Ovary (tissue), 9 donors: ENCODE data around the gene EXD3. TPM values are rescaled to one million over a fixed set of nuclear protein-coding genes. Genes with fewer than 3 reads are reported as not detected.
A peak's percentile ranks its signal among the peaks of the same experiment; 100 is the strongest.

Source experiments
- DNase-seq, 5 donors: peaks; one replicate each; pipeline ENCODE4 v3.0.0-alpha.2; 2019 to 2020
- H3K27ac ChIP-seq, 2 donors: fragments of 200-600 bp; one replicate each; pipeline versions ENCODE4 v1.5.1 to v1.8.0; 2019 to 2022
- H3K27me3 ChIP-seq: fragments of 200-600 bp; one replicate; pipeline ENCODE4 v1.8.0; 2022
- H3K36me3 ChIP-seq: fragments of 200-600 bp; sonication (generic); one replicate; pipeline ENCODE4 v1.5.1; 2019
- H3K4me1 ChIP-seq: one replicate; pipeline ENCODE4 v1.8.1; 2013; ENCODE audit warnings: mild to moderate bottlenecking, moderate library complexity; ENCODE audit not compliant: insufficient read depth
- H3K4me3 ChIP-seq: fragments of 200-600 bp; sonication (generic); one replicate; pipeline ENCODE4 v1.5.1; 2017
- H3K9me3 ChIP-seq, 2 donors: fragments of 200-600 bp in 1 of 2; sonication (generic) in 1 of 2; one replicate each; pipeline versions ENCODE4 v1.5.1 to v1.8.1; 2013 to 2019; ENCODE audit warnings: mild to moderate bottlenecking in 1 of 2, moderate library complexity in 1 of 2
- CTCF ChIP-seq, 3 donors: fragments of 450-650 bp in 2 of 3; fragments of 200-600 bp in 1 of 3; IDR thresholded peaks; one replicate each; pipeline versions ENCODE4 v1.5.1 to v1.8.0; 2016 to 2022; ENCODE audit warnings: antibody characterized with exemption in 3 of 3, mild to moderate bottlenecking in 1 of 3
- EP300 ChIP-seq: sonication (generic); formaldehyde crosslinking; IDR thresholded peaks from one replicate; pipeline ENCODE4 v1.6.1; 2017; ENCODE audit warnings: antibody characterized with exemption
- POLR2A ChIP-seq: fragments of 450-650 bp; IDR thresholded peaks from one replicate; pipeline ENCODE4 v1.6.1; 2017; ENCODE audit warnings: antibody characterized with exemption, mild to moderate bottlenecking, moderate library complexity
- WGBS, 3 donors: extraction: QIAGEN DNeasy Blood & Tissue Kit in 1 of 3; methylation state at CpG; one replicate each; pipeline versions ENCODE4 v1.1.5 to v1.1.7; 2013 to 2017; 5-methylcytosine and 5-hydroxymethylcytosine counted together
- intact Hi-C, 4 donors: fragments of 100-400 bp; cut with DNase I; formaldehyde crosslinking; loops; one replicate each; pipeline versions ENCODE4 v1.11.0 to v1.15.1; 2022 to 2023
- polyA plus RNA-seq, 2 donors: library from polyadenylated mRNA; stranded (reverse); fragments of 200-250 nt in 1 of 2; fragments of 350-450 nt in 1 of 2; fragmentation: Illumina TruSeq in 1 of 2; extraction: RNeasy Lipid Tissue Mini Kit (QIAGEN cat#74804) in 1 of 2; gene quantifications; one replicate each; pipeline ENCODE4 v1.2.3, GENCODE V29; 2013 to 2014
- total RNA-seq, 7 donors: library from RNA; depleted of rRNA in 2 of 7; stranded (reverse); fragments of >200 nt in 2 of 7; fragmentation: NEBNext Ultra II Directional in 3 of 7; extraction: Animal tissue kit (Norgen Biotek cat#: 25700) in 3 of 7; gene quantifications; one replicate each; pipeline versions ENCODE4 v1.1.0 to v1.2.4, GENCODE V29; 2016 to 2023
- donor health status: DM: no; HTN: no; CAD: no; lungs with moderate emphysema.
- donor health status: DM: no; HTN: no; CAD: no.
- donor health status: Bipolar disorder and iron deficiency.
- donor health status: DM: yes; HTN: yes; CAD: no.
- donor health status: DM: no; HTN: no; CAD: no.
- donor health status: DM: yes; HTN: yes; CAD: no.

Gene EXD3
- total and polyA plus RNA-seq, 9 donors: 1.0 to 30.6 (median 23.4) TPM

DNA sequence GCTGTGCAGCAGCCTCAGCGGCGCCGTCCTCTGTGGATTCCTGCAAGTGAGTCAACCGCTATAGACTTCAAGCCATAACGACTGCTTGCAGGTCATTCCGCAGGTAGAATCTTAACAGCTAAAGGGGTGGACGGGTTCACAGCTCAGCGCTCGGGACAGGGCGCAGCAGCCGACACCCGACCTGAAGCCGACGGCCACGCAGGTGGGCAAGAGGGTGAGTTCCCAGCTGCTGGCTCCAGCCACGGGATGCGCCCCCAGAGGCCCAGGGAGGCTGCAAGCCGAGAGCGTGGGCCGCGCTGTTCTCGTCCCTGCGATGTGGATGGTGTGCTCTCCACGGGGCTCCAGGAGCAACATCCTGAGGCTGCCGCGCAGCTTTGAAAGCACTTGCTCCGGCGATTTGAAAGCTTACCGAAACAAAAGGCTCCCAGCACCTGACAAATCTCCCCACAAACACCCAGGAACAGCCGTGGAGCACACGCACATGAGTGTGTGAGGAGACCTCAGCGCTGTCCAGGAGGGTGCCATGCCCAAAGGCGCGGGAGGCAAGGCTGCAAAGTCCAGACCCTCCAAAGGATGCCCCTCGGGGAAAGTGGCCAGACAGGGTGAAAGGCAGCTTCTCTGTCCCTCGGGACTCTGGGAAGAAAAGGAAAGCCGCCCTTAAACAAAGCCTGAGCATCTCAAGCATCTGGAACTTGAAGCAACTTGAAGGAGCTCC lies 48.7 kb downstream of the EXD3 start:
- no peaks in the 10 kb centered on the region for H3K27me3 ChIP-seq
- H3K27ac ChIP-seq: no peak overlapping the region
- TF ChIP-seq EP300 (no peak), CTCF (IDR thresholded peaks at IDR 0.05) (no peak), POLR2A (no peak)
- no peak overlapping the region for H3K4me3 ChIP-seq
- H3K36me3 ChIP-seq: no peaks in the 10 kb centered on the region
- peak in 3 of 5 donors; percentile 9 to 23 (median 11) for DNase-seq
- intact Hi-C loops: no loop called here
- 94 to 95% (median 94%) methylated on average over 37 of the region's 37 CpGs for WGBS, 3 donors
- H3K4me1 ChIP-seq: no peaks in the 10 kb centered on the region
- H3K9me3 ChIP-seq: no peaks in the 10 kb centered on the region

- H3K9me3 ChIP-seq: no peaks in the 10 kb centered on the region
- H3K36me3 ChIP-seq: no peaks in the 10 kb centered on the region
- 95 to 96% (median 95%) methylated on average over 16 of the region's 16 CpGs for WGBS, 3 donors
- H3K4me1 ChIP-seq: no peaks in the 10 kb centered on the region
- H3K27me3 ChIP-seq: no peaks in the 10 kb centered on the region
- no peak overlapping the region for H3K27ac ChIP-seq
- DNase-seq: peak in 3 of 5 donors; percentile 6 to 11 (median 8)
- intact Hi-C loops: no loop called here
- H3K4me3 ChIP-seq: no peak overlapping the region
- no peak for TF ChIP-seq CTCF (IDR thresholded peaks at IDR 0.05)
- TF ChIP-seq EP300: no peak
- no peak for TF ChIP-seq POLR2A
Measured at GRCh38 chr9:137373611-137373980, 49.4 kb downstream of the EXD3 start.

DNA sequence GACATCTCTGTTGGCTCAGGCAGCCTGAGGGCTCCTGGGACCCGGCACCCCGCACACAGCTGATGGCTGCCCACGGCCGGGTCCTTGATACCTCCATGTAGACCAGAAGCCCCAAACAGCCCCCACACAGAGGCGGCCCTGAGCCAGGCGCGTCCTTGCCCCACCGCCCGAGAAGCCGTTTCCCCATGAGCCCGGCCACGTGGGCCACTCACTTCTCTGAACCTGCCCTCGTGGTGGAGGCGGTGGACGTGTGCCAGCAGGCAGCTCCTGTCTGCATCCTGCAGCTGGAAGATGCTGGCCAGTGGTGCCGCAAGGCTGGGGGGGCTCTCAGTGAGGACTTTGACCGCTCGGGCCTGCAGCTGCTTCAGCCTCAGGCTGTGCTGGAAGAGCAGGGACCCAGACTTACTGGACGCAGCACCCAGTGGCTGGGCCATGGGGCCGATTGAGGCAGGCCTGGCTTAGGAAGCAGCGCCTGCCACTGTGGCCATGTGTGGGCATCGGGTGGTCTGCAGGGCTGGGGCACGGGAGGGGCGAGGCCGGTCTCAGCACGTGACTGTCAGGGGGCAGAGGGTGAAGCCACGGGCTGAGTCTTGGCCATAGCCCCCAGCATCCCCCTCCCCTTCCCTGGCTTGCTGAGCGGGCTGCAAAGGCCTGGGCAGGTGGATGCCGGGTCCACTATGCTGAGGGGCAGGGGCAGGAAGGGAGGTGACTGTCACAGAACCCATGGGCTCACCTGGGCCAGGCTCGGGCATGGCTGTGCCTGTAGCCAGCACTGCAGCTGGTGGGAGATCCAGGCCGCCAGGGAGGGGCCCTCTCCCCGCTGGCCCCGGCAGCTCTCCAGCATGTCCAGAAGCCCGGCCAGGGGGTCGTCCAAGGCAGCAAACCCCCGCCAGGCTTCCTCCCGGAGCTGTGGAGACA lies 50.0 kb downstream of the EXD3 start:
- no peaks in the 10 kb centered on the region for H3K9me3 ChIP-seq
- TF ChIP-seq POLR2A (no peak), EP300 (no peak), CTCF (IDR thresholded peaks at IDR 0.05) (no peak)
- WGBS, 3 donors: 84 to 88% (median 85%) methylated on average over 36 to 37 of the region's 37 CpGs
- no peaks in the 10 kb centered on the region for H3K27me3 ChIP-seq
- H3K4me1 ChIP-seq: peaks cover 3% of the 10 kb centered on the region
- intact Hi-C loops: no loop called here
- no peaks in the 10 kb centered on the region for H3K36me3 ChIP-seq
- peak in 4 of 5 donors; percentile 10 to 32 (median 19) for DNase-seq
- no peak overlapping the region for H3K27ac ChIP-seq
- no peak overlapping the region for H3K4me3 ChIP-seq

- no peaks in the 10 kb centered on the region for H3K27me3 ChIP-seq
- 91 to 96% (median 93%) methylated on average over 25 of the region's 25 CpGs for WGBS, 3 donors
- H3K9me3 ChIP-seq: no peaks in the 10 kb centered on the region
- H3K4me3 ChIP-seq: no peak overlapping the region
- no peak for TF ChIP-seq EP300
- TF ChIP-seq POLR2A: no peak
- no peak for TF ChIP-seq CTCF (IDR thresholded peaks at IDR 0.05)
- H3K4me1 ChIP-seq: peaks cover 3% of the 10 kb centered on the region
- peak in 3 of 5 donors; percentile 5 to 24 (median 12) for DNase-seq
- no peaks in the 10 kb centered on the region for H3K36me3 ChIP-seq
- intact Hi-C loops: no loop called here
- no peak overlapping the region for H3K27ac ChIP-seq
Measured at GRCh38 chr9:137371946-137372651, 50.9 kb downstream of the EXD3 start.
